IPS DF 6.9 (cell line): Measurements from ENCODE around the gene TTC16.
"Not testable (repeated sequence)": the region's sequence is repeated elsewhere in the genome, so short reads cannot be mapped to it uniquely, and the experiment has no call there.

Source experiments
- DNase-seq: peaks from one replicate; pipeline ENCODE4 v3.0.0-alpha.2; 2013; ENCODE audit warnings: low read depth, low spot score
- H3K27ac ChIP-seq: one replicate; pipeline ENCODE4 v1.5.1; 2013; ENCODE audit warnings: low read length, control low read depth
- H3K27me3 ChIP-seq: 2 replicates; pipeline ENCODE4 v1.6.1; 2013; ENCODE audit warnings: mild to moderate bottlenecking, low read length; ENCODE audit not compliant: control insufficient read depth, insufficient read depth
- H3K36me3 ChIP-seq: 2 replicates; pipeline ENCODE4 v1.6.1; 2013; ENCODE audit warnings: low read length; ENCODE audit not compliant: control insufficient read depth, insufficient read depth
- H3K4me1 ChIP-seq: 2 replicates; pipeline ENCODE4 v1.6.1; 2013; ENCODE audit warnings: low read length; ENCODE audit not compliant: control insufficient read depth, insufficient read depth
- H3K4me3 ChIP-seq: 2 replicates; pipeline ENCODE4 v1.5.1; 2013; ENCODE audit warnings: mild to moderate bottlenecking, low read length
- H3K9me3 ChIP-seq: 2 replicates; pipeline ENCODE4 v1.6.1; 2013; ENCODE audit warnings: low read length, inconsistent platforms; ENCODE audit not compliant: control insufficient read depth, insufficient read depth
- WGBS: extraction: QIAGEN DNeasy Blood & Tissue Kit; methylation state at CpG from one replicate; pipeline ENCODE4 v1.1.7; 2013; ENCODE audit warnings: mixed read lengths, missing lambda C conversion rate; ENCODE audit not compliant: insufficient read length, insufficient coverage; 5-methylcytosine and 5-hydroxymethylcytosine counted together

Gene TTC16

DNA sequence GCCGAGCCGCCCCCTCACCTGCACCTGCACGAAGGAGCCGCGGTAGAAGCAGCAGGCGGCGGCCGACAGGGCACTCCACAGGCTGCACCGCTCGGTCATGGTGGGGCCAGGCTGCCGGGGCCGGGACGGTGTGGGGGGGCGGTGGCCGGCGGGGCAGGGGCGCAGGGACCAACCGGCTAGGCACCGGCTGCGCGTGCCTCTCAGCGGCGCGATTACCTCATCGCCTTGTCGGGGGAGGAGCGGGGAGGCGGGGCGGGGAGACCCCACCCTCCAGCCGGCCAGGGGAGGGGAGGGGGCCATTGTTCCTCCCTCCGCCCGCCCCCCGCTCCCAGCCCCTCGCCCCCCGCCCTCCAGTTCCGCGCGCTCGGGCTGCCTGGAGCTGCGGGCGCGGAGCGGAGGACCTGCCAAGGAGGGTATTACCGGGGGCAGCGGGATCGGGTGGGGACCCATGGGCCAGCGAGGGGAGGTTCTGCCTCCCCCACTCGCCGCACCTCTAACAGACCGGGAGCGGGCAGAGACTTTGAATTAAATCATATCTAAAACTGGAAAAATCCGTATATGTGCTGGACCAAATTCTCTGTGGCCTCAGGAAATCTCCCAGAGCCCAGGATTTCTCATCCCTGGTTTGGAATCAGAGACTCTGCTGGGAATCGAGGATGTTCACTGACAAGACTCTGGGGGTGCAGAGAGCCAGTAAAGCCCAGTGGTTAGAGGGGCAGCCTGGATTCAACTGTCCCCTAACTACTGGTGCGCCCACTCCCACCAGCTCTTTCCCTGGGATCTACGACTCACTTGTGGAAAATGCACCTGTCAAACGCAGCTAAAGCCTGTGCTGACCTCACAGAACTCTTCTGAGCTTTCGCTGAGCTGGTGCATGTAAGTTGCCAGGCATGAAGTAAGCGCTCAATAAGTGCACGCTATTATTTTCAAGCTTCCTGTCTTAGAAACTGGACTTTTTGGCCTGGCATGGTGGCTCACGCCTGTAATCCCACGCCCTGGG, 39.5 kb downstream of the TTC16 start:
- no peak overlapping the region for H3K27ac ChIP-seq
- no CpG with 5 or more reads among the region's 61 CpGs for WGBS
- peak overlapping the region; percentile 89 for H3K4me3 ChIP-seq
- peaks cover 2% of the 10 kb centered on the region; the same call in 1 of the 2 replicates for H3K4me1 ChIP-seq
- H3K36me3 ChIP-seq, result no peaks in the 10 kb centered on the region
- no peaks in the 10 kb centered on the region for H3K9me3 ChIP-seq
- no peaks in the 10 kb centered on the region for H3K27me3 ChIP-seq
- no peak for DNase-seq

DNA sequence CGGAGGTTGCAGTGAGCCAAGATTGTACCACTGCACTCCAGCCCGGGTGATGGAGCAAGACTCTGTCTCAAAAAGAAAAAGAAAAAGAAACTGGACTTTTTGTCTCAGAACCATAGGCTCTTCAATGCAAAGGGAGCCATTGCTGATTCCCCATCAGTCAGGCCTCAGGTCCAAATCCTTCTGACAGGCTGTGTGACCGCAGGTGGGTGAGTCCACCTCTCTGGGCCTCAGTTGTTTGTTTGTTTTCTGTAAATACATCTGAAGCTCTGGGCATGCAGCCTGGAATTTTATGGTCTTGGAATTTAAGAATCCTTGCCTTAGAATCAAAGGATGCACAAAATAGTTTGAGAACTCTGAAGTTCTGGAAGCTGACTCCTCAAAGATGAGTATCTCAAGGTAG, 40.4 kb downstream of the TTC16 start:
- H3K4me1 ChIP-seq, result peaks cover 2% of the 10 kb centered on the region; the same call in 1 of the 2 replicates
- DNase-seq, result no peak
- no peaks in the 10 kb centered on the region for H3K36me3 ChIP-seq
- no peak overlapping the region for H3K27ac ChIP-seq
- H3K27me3 ChIP-seq, result no peaks in the 10 kb centered on the region
- no CpG with 5 or more reads among the region's 3 CpGs for WGBS
- no peak overlapping the region for H3K4me3 ChIP-seq
- H3K9me3 ChIP-seq, result no peaks in the 10 kb centered on the region

DNA sequence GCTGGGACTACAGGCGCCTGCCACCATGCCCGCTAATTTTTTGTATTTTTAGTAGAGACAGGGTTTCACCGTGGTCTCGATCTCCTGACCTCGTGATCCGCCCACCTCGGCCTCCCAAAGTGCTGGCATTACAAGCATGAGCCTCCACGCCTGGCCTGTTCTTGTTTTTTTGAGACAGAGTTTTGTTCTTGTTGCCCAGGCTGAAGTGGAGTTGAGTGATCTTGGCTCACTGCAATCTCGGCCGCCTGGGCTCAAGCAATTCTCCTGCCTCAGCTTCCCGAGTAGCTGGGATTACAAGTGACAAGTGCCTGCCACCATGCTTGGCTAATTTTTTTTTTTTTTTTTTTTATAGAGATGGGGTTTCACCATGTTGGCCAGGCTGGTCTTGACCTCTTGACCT, 40.9 kb downstream of the TTC16 start:
- not testable (repeated sequence) for DNase-seq, H3K4me1 ChIP-seq, H3K27ac ChIP-seq, H3K36me3 ChIP-seq, H3K9me3 ChIP-seq, H3K27me3 ChIP-seq, H3K4me3 ChIP-seq
- WGBS, result no CpG with 5 or more reads among the region's 11 CpGs

DNA sequence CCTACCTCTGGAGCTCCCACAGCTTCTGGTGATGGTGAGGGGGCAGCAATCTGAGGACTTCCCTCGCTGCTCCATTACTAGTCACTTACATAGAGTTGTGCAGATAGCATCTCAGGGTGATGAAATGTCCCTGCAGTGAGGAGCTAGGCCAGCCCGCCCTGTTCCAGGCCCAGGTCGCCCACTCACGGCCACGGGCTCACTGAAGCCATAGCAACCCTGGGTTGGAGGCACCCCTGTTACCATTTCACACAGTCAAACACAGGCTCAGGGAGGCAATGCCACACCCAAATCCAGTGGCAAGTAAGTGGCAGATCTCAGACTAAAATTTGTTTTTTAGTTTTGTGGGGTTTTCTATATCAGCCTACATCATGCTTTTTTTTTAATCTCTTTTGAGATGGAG, 43.0 kb downstream of the TTC16 start:
- no peak for DNase-seq
- Histone ChIP-seq H3K27ac (no peak overlapping the region), H3K36me3 (no peaks in the 10 kb centered on the region), H3K9me3 (no peaks in the 10 kb centered on the region), H3K4me3 (no peak overlapping the region), H3K27me3 (no peaks in the 10 kb centered on the region), H3K4me1 (peaks cover 8% of the 10 kb centered on the region)
- WGBS, result no CpG with 5 or more reads among the region's 5 CpGs

DNA sequence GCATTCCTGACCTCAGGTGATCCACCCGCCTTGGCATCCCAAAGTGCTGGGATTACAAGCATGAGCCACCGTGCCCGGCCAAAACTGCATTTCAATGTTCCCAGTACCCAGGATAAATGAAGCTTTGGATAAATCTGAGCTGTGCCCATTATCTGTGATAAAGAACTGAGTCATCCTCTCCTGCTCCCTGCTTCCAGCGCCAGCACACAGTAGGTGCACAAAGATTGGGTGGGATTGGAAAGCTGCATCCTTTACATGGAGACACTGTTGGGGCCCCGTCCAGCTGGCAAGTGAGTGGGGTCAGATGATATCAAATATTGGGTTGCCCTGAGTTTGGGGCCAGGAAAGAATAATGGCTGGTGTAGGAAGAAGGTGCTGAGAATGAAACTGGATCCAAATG, 45.2 kb downstream of the TTC16 start:
- WGBS, result no CpG with 5 or more reads among the region's 5 CpGs
- H3K27me3 ChIP-seq, result no peaks in the 10 kb centered on the region
- DNase-seq, result no peak
- H3K27ac ChIP-seq, result no peak overlapping the region
- H3K4me3 ChIP-seq, result no peak overlapping the region
- no peaks in the 10 kb centered on the region for H3K36me3 ChIP-seq
- peaks cover 6% of the 10 kb centered on the region; the same call in 1 of the 2 replicates for H3K4me1 ChIP-seq
- no peaks in the 10 kb centered on the region for H3K9me3 ChIP-seq

DNA sequence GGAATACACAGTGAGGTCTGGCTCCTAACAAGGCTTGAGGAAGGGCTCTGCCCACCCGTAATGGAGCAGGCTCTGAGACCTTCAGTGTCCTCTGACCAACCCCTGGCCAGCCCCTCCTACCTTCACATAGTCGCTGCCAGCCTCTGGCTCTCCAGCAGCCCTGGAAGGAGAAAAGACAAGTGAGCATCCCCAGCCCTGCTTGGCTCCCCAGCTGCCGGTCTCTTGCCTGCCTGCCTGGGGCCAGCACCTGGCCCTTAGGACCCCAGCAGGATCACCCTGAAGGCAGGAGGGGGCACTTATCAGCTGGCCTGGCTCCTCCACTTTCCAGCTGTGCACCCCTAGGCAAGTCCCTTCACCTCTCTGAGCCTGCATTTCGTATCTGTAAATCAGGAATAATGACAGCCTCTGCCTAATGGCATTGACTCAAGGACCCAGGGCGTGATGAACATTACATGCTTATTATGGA, 45.6 kb downstream of the TTC16 start:
- Histone ChIP-seq H3K27me3 (no peaks in the 10 kb centered on the region), H3K4me1 (peaks cover 6% of the 10 kb centered on the region; the same call in 1 of the 2 replicates), H3K9me3 (no peaks in the 10 kb centered on the region), H3K27ac (no peak overlapping the region), H3K4me3 (no peak overlapping the region), H3K36me3 (no peaks in the 10 kb centered on the region)
- WGBS, result no CpG with 5 or more reads among the region's 5 CpGs
- DNase-seq, result no peak

DNA sequence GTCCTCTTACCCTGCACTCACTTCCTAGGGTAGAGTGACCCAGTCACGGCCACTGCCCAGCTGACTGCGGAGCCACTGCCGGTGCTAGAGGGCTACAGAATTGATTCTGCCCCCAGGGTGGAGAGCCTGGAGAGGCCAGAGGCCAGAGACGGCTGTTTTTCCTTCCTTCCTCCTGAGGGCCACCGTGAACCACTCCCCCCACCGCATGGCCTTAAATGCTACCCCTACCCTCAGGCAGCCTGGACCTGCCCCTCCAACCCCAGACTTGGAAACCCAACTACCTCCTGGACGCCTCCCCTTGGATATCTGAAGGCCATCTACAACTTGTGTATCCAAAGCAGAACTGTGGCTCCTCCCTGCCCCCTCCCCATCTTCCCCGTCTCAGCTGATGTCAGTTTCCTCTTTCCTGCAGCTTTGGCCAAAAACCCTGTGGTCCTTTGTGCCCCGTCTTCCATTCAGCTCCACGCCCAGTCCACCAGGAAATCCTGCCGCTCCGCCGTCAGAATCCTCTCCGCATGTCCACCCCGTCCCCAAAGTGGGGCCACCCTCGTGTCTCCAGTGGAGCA, 46.3 kb downstream of the TTC16 start:
- no peaks in the 10 kb centered on the region for H3K36me3 ChIP-seq
- H3K27ac ChIP-seq, result no peak overlapping the region
- no peaks in the 10 kb centered on the region for H3K9me3 ChIP-seq
- no peak for DNase-seq
- H3K4me1 ChIP-seq, result peaks cover 6% of the 10 kb centered on the region; the same call in 1 of the 2 replicates
- H3K4me3 ChIP-seq, result no peak overlapping the region
- no peaks in the 10 kb centered on the region for H3K27me3 ChIP-seq
- WGBS, result no CpG with 5 or more reads among the region's 16 CpGs

DNA sequence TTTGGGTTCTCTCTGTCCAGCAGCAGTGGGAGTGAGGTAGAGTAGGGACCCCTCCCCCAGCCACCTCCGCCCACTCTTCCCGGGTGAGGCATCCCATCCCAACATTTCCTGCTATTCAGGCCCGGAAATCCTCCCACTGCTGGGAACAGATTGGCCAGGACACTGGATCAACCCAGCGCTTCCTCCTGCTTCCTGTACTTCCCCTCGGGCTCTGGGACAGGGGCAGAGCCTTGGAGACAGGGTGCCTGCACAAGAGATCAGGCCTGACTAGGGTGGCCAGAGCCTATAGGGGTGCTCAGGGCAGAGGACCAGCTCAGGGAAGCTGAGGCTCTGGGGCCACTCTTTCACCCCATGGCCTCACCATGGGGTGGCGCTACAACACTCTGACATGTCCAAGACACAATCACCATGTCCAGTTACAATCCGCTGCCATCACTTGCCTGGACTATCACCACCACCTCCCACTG, 48.1 kb downstream of the TTC16 start:
- no peak overlapping the region for H3K27ac ChIP-seq
- no CpG with 5 or more reads among the region's 7 CpGs for WGBS
- H3K4me3 ChIP-seq, result no peak overlapping the region
- H3K4me1 ChIP-seq, result peaks cover 6% of the 10 kb centered on the region; the same call in 1 of the 2 replicates
- H3K27me3 ChIP-seq, result no peaks in the 10 kb centered on the region
- no peaks in the 10 kb centered on the region for H3K36me3 ChIP-seq
- H3K9me3 ChIP-seq, result no peaks in the 10 kb centered on the region
- no peak for DNase-seq

DNA sequence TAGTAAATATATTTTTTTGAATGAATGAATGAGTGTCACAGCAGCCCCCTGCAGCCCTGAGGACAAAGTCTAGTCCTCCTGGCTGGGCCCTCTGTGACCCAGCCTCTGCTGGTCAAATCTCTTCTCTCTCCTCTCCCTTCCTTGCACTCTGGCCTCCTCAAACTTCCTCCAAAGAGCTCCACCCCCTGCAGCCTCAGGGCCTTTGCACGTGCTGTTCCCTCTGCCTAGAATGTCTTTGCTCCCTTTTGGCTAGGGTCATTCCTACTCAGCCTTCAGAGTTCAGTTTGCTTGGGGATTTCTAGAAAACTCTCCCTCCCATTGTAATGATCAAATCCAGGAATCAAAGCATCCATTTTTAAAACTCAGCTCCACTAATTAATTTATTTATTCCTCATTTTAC, 49.5 kb downstream of the TTC16 start:
- Histone ChIP-seq H3K9me3 (no peaks in the 10 kb centered on the region), H3K27ac (no peak overlapping the region), H3K27me3 (no peaks in the 10 kb centered on the region), H3K36me3 (no peaks in the 10 kb centered on the region), H3K4me3 (no peak overlapping the region), H3K4me1 (peaks cover 11% of the 10 kb centered on the region)
- DNase-seq, result no peak
- no CpG with 5 or more reads among the region's 1 CpG for WGBS

DNA sequence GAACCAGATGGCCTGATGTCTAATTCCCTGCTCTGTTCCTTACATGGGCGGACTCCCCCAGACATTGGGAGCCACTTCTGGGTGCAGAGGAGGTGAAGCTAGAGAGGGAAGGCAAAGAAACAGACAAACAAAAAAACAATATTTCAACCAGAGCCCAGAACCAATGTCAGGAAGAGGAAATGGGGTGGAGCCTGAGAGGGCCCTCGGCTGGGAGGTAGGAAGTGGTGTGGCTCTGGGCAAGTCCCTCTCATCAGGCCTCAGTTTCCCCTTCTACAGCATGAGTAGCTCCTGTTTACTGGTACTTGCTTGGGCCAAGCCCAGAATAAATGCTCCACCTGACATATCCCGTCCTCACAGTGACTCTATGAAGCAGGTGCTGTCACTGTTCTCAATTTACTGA, 51.5 kb downstream of the TTC16 start:
- Histone ChIP-seq H3K4me1 (peaks cover 7% of the 10 kb centered on the region), H3K4me3 (no peak overlapping the region), H3K27ac (no peak overlapping the region), H3K27me3 (no peaks in the 10 kb centered on the region), H3K9me3 (no peaks in the 10 kb centered on the region), H3K36me3 (no peaks in the 10 kb centered on the region)
- DNase-seq, result no peak
- no CpG with 5 or more reads among the region's 3 CpGs for WGBS
